Activated T-cell treated with anti-CD3 and anti-CD28 coated beads for 1 hour (primary cell): ENCODE results near the gene SYNGAP1.
A peak's percentile ranks its signal among the peaks of the same experiment; 100 is the strongest.

ENCODE experiments used
- DNase-seq: peaks from one replicate; pipeline ENCODE4 v3.0.0-alpha.2; 2020; ENCODE audit warnings: low read depth

The SYNGAP1 gene

DNA sequence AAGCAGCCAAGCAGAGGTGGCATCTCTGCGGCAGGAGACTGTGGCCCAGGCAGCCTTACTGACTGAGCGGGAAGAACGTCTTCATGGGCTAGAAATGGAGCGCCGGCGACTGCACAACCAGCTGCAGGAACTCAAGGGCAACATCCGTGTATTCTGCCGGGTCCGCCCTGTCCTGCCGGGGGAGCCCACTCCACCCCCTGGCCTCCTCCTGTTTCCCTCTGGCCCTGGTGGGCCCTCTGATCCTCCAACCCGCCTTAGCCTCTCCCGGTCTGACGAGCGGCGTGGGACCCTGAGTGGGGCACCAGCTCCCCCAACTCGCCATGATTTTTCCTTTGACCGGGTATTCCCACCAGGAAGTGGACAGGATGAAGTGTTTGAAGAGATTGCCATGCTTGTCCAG is 15.0 kb upstream of the SYNGAP1 start:
- DNase-seq, result no peak

DNA sequence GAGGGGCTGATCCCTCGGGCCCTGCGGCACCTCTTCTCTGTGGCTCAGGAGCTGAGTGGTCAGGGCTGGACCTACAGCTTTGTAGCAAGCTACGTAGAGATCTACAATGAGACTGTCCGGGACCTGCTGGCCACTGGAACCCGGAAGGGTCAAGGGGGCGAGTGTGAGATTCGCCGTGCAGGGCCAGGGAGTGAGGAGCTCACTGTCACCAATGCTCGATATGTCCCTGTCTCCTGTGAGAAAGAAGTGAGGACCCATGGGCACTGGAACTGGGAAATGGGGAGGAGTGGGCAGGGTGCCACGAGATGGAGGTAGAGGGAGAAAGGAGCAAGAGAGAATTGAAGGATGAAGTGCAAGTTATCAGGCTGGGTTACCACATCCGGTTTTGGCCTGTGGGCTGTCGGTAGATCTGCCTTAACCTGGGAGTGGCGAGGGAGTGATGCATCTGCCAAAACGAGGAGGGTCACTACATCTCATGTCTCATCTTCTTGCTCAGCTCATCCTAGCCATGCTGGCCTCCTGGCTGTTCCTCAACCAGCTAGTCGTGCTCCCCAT is 14.4 kb upstream of the SYNGAP1 start:
- no peak for DNase-seq

DNA sequence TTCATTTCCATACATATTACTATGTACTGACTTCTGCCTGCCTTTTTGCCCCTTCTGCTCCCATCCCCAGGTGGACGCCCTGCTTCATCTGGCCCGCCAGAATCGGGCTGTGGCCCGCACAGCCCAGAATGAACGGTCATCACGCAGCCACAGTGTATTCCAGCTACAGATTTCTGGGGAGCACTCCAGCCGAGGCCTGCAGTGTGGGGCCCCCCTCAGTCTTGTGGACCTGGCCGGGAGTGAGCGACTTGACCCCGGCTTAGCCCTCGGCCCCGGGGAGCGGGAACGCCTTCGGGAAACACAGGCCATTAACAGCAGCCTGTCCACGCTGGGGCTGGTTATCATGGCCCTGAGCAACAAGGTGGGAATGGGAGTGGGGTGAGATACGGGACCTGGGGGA is 13.7 kb upstream of the SYNGAP1 start:
- no peak for DNase-seq

DNA sequence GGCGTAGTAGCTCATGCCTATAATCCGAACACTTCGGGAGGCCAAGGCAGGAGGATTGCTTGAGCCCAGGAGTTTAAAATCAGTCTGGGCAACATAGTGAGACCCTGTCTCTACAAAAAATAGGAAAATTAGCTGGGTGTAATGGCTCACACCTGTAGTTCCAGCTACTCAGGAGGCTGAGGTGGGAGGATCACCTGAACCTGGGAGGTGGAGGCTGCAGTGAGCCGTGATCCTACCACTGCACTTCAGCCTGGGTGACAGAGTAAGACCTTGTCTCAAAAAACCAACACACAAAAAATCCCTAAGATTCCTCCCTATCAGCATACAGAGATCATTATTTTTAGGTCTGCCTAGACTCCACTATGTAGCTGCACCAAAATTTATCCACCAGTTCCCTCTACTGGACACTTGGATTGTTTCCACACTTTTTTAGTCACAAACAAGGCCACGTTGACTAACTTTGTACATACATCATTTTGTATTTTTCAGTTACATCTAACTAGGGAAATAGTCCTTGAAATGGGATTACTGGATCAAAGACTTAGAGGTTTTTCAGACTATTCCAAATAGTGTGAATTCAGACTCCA is 12.6 kb upstream of the SYNGAP1 start:
- no peak for DNase-seq

DNA sequence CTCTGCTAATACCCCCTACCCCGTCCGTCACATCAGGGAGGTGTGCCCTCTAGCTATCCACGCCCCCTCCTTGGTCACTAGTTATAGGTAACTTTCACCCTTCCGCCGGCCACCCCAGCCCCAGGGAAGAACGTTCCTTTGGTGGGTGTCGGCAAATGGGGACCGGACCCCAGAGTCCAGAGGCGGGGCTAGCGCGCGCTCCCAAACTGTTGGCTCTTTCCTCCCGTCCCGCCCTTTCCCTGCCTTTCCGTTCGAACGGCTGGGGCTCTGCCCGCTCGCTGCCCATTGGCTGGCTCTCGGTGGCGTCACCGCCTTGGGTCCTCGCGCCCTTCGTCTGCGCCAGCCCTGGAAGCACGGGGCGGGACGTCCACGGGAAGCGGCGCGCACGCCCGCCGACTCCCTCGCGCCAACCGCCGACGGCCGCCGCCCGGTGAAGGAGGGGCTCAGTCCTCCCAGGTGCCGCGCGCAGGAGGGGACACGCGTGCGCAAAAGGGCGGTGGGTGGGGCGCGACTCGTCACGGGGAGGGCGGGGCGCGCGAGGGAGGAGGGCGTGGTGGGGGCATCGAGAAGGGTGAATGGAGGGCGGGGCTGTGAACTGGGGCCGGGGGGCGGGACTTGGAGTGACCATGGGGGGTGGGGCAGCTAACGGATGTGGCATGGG is 9.7 kb upstream of the SYNGAP1 start:
- peak; percentile 99 for DNase-seq

DNA sequence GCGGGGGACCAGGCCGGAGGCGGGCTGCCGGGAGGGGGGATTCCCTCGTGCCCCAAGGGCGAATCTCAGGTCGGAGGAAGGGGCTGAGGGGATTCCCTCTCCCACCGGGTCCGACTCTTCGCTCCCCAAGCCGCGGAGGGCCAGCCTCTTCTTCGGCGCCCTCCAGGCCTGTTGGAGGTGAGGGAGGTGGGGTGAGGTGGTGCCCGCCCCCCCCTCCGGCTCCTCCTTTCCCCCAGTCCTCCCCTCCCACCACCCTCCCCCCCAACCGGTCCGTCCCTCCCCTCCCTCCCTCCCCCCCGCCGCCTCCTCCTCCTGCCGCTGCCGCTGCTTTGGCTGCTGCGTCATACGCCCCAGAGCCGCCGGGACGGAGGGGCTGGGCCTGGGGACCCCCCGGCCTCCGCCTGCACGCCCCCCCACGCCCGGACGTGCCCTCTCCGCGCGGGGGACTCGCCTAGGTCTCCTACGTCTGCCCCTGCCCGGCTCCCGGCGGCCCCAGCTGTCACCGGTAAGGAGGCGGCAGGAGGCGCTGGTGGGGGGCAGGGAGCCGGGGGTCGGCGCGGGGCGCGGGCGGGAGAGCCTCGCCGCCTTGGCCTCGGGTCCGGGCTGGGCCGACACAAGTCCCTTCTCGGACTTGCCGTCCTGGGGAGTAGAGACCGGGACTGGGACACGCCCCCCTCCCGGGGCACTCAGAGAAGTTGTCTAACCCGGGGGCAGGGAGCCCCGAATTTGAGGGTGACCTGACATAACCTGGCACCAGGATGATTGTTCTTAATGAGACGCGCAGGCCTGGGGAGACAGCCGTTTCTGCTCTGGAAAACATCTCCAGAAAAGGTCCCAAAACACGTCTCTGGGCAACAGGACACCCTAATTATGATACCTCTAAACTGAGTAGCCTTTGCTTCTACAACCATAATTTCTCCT is 8.9 kb upstream of the SYNGAP1 start, which contains the start of gene PHF1:
Gene PHF1 (plus strand): TSS at position 304 of the 921 bp plus-strand sequence. CDS start 1,250 bp downstream, outside the sequence.
- DNase-seq, result peak; percentile 74

DNA sequence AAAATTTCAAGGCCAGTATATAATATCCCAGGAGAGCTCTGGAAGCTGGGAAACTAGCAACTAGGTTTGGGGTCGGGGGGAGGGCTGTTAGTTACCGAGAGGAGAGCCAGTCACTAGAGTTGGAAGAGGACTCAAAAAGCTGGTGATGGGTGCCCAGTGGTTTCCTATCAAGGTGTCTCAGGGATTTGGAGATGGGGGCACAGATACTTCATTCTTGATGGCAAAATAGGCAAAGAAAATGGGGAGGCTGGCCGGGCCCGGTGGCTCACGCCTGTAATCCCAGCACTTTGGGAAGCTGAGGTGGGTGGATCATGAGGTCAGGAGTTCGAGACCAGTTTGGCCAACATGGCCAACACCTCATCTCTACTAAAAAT is 8.2 kb upstream of the SYNGAP1 start:
- no peak for DNase-seq

DNA sequence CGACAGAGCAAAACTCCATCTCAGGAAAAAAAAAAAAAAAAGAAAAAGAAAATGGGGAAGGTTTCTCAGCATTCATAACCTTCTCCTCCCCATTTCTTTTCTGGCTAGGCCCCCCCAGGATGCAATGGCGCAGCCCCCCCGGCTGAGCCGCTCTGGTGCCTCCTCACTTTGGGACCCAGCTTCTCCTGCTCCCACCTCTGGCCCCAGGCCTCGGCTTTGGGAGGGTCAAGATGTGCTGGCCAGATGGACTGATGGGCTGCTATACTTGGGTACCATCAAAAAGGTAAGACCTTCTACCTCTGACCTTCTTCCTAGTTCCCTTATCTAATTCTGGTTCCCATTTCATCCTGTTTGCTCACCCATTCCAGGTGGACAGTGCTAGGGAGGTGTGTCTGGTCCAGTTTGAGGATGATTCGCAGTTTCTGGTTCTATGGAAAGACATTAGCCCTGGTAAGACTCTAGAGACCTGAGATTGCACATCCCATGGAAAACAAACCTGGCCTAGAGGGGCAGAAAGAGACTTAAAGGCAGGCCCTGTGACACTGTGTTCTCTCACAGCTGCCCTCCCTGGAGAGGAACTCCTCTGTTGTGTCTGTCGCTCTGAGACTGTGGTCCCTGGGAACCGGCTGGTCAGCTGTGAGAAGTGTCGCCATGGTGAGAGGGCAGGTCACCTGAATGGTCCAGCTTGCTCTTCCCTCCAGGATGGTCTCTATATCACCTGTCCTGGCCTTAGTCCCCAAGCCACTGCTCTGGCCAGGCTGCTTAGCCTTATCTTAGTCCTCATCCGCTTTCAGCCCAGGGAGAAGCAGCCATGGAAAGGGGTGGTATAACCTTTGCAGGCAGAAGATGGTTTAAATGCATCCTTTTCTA is 7.5 kb upstream of the SYNGAP1 start:
- no peak for DNase-seq

DNA sequence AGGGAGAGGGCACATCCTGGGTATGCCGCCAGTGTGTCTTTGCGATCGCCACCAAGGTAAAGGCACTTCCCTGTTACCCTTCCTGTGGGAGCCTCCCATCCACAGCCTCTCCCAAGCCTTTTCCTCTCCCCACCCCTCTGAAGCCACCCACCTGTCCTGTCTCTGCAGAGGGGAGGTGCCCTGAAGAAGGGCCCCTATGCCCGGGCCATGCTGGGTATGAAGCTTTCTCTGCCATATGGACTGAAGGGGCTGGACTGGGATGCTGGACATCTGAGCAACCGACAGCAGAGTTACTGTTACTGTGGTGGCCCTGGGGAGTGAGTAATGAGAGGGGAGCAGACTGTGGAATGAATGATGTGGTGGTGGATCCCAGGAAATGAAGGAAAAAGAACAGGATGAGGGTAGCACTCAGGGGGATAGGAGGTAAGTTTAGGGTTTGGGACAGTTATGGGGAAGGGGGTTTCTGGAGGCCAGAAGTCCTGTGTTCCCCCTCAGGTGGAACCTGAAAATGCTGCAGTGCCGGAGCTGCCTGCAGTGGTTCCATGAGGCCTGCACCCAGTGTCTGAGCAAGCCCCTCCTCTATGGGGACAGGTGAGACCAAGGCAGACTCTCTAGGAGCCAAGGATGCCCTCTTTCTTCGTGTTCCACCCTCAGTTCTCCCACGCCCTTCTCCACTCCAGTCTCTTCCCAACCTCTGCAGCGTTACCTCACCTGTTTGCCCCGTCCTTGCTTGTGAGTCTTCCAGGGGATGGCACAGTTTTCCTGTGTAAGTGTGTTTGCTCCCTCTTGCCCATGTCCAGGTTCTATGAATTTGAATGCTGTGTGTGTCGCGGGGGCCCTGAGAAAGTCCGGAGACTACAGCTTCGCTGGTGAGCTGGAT is 6.4 kb upstream of the SYNGAP1 start:
- no peak for DNase-seq

DNA sequence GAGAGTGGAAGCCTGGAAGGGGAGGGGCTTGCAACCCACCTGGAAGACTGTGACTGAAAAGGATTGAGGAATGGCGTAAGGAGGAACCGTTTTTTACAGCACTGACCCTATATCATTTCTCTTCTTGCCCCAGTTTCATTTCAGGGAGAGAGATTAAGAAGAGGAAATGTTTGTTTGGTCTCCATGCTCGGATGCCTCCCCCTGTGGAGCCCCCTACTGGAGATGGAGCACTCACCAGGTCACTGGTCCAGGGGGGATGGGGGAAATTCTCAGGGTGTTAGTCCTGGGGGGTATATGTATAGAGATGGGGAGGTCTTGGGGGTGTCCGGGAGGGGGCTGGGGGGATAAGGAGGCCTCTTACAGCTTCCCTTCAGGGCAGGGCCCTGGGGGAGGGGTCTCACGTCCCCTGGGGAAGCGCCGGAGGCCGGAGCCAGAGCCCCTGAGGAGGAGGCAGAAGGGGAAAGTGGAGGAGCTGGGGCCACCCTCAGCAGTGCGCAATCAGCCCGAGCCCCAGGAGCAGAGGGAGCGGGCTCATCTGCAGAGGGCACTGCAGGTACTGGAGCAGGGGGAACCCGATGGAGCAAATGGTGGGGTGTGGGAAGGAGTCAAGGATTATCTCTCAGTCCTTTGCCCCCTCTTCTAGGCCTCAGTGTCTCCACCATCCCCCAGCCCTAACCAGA is 5.1 kb upstream of the SYNGAP1 start:
- no peak for DNase-seq

DNA sequence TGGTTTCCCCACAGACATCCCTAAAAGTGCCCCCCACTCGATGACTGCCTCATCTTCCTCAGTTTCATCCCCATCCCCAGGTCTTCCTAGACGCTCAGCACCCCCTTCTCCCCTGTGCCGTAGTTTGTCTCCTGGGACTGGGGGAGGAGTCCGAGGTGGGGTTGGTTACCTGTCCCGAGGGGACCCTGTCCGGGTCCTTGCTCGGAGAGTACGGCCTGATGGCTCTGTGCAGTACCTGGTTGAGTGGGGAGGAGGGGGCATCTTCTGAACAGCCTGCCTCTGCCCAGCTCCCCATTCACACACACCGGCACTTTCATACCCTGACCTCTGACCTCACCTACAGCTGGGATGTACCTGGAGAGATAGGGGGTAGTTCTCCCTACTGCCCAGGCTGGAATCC is 4.0 kb upstream of the SYNGAP1 start:
- no peak for DNase-seq

DNA sequence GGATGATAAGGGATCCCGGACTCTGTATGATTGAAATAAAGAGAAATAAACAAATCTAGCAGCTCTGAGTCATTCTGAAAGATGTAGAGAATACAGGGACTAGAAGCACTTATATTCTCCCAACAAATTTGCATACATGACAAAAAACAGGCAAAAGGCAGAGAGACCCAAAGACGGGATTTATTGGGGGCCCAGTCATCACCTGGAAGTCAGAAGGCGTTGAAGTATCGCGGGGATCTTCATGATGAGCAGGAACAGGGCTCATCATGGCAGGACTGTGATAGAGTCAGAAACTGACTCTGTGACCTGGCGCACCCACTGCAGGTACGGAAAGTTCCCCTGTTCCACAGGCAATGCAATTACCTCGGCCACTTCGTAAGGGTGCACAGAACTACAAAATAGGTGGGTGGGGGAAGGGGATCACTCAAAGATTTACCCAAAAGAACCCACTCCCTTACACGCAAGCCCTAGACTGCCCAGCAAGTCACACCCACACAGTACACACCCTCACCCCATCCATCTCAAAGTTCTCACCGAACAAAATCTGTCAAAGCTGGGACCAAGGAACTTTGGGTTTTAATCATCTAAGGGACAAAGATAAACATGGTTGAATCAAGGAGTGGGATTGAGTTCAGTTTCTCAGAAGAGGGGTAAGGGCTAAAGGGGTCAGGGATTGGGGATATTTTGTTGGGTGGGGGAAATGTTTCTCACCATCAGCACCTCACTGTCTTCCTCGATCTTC is 3.3 kb upstream of the SYNGAP1 start:
- DNase-seq, result no peak

DNA sequence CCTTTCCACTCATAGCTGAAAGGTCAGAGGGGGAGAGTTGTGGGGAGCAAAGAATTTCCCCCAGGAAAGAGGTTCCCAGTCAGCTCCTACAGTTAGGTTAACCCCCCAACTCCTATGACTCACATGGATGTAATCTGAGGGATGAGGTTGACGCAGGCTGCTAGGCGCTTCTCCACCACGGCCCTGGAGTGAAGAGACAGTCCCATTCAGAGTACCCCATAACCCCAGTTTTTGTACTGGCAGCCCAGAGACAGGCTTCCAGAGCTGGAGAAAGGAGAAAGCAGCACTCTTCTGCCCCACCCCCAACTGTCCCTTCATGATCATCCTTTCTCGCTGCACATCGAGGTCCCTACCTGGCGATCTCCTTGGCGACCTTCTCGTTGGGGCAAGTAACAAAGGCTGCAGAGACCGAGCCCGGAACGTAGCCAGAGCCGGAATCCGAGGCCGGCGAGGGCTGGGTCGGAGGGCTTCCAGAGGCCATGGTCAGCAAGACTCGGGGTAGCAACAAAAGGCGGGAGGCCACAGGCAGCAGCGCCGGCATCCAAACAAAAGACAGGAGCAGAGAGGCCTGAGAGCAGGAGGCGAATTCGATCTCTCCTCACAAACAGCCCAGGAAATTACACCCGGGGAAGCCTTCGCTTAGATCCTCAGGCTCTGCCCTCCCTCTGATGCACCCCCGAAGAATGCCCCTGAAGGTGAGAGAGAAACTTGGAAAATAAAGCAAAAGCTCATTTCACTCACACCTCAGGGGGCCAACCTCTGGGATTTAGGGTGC is 2.5 kb upstream of the SYNGAP1 start:
- no peak for DNase-seq

DNA sequence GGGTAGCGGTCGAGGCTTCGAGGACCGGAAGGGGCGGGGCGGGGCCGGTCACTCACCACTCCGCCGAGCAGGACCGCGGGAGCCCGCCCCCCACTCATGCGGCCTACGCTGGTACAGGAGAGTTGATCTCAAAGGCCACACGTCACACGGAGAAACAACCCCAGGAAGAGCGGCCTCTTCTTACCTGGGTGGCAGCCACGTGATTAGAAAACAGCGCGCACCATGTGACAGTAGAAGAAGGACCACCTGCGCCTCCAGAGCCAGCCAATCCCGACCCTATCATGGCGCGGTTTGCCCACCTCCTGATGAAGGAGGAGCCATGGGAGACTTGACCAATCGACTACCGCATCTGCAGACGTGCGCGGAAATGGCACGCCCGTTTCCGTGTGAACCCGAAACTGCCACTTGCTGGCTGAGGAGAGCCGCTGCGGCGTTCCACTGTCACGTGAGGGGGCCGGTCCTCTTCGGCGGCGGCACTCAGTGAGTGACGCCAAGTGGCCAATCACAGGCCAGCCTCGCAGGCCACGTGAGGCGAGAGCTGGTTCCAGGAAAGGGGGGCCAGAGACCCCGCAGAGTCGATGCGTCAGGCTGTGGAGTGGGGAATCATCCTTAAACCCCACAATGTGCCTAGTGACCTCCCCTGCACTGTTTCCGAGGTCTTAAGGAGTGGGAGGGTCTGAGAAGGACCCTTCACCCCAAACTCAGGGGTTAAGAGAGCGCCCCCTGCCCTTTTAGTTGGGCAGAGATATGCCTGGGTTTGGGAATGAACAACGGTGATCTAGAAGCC is 1.8 kb upstream of the SYNGAP1 start, which contains the start of gene CUTA:
Gene CUTA (minus strand): TSS at position 205 of the 787 bp plus-strand sequence. CDS start 107 bp downstream, at position 98.
- peak; percentile 95 for DNase-seq

DNA sequence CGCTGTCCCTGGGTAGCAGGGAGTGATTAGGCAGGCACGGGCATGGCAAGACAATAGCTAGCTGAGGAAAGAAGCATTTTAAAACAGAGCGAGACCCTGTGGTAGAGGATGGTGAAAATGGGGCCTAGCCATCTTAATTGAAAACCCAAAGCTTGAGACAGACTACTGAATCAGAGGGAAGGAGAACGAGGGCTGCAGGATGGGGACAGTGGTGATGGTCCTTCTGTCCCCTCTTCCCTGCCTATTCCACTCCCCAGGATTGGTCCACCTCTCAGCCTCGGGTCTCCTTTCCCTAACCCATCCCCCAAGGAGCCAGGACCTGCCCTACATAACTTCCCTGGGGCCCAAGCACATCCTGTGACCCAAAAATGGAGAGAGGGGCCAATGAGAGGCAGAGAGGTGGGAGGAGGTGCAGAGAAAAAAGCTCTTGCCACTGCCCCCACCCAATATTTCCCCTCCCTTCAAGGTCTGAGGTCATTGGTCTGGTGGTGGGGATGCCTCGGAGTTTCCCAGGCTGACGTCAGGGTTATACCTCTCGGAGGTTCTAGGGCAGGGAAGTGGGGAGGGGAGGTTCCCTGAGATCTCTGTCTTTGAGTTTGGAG is 1.1 kb upstream of the SYNGAP1 start:
- DNase-seq, result no peak

DNA sequence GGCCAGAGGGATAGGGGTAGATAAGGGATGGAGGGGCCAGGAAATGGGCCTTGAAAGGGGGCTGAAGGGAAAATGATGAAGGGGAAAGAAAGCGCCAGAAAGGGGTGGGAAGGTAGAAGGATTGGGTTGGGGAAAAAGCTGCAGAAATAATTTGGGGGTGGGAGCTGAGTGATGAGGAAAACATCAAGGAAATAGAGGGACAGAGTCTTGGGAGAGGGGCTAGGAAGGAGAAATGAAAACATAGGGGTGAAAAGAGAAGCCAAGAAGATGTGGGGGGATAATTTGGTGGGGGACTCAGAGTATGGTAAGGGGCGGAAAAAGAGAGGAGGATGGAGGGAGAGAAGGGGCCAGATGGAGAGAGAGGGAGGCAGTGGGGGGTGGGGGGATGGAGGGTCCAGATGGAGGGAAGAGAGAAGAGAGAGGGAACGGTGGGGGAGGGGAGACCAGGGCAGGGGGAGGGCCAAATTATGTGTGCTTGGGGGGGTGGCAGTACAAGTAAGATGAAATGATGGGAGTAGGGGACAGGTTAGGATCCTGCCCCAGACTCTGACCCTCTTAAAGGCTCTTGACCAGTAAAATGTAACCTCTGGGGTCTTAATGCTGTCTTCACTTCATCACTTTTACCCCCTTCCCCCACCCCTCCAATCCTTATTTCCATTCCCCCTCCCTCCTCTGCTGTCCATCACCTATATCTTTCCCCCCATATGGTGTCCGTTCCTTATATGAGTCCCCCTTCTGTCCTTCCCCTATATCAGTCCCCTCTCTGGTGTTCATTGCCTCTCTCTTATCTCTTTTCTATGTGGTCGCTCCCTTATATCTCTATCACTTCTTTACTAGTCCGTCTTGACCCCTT is 852 bp downstream of the SYNGAP1 start:
- DNase-seq, result no peak
